PC-3 (cell line): ENCODE results near the gene CTNND2. TPM values are rescaled to one million over a fixed set of nuclear protein-coding genes. Genes with fewer than 3 reads are reported as not detected.

ENCODE experiments used
- ATAC-seq: fragments of 200-7000 bp; cut with Tn5 transposase; 2 replicates; pipeline ENCODE4 v1.9.1; 2020; ENCODE audit warnings: mild to moderate bottlenecking, moderate library complexity
- BruUV-seq: library from RNA; stranded (reverse); fragments of 400-500 nt; replicated peaks from 2 replicates; lab custom pipeline; 2021; lab: Mats Ljungman, UMichigan
- CTCF ChIA-PET: fragments of 300-600 bp; sonication (Branson Sonifier 250); formaldehyde crosslinking; loops from one replicate; lab custom pipeline; 2022; ENCODE audit warnings: antibody characterized with exemption; lab: Charles Lee
- POLR2A ChIA-PET: fragments of 300-600 bp; sonication (Branson Sonifier 250); formaldehyde crosslinking; loops from one replicate; lab custom pipeline; 2022; ENCODE audit warnings: antibody characterized with exemption; ENCODE audit not compliant: unreplicated experiment; lab: Charles Lee
- DNase-seq: peaks from one replicate; pipeline ENCODE4 v3.0.0-alpha.2; 2015
- H2AFZ ChIP-seq: fragments of 300-600 bp; sonication (generic); 2 replicates; pipeline ENCODE4 v1.6.0; 2016; ENCODE audit warnings: antibody characterized with exemption, low read length
- H3F3A ChIP-seq: fragments of 300-600 bp; sonication (generic); one replicate; pipeline ENCODE4 v1.6.0; 2017; ENCODE audit warnings: antibody characterized with exemption, low read length, control low read depth, mild to moderate bottlenecking; ENCODE audit not compliant: unreplicated experiment
- H3K27ac ChIP-seq: fragments of 300-600 bp; sonication (generic); 2 replicates; pipeline ENCODE4 v1.5.1; 2016; ENCODE audit warnings: mild to moderate bottlenecking, low read length
- H3K27me3 ChIP-seq: fragments of 300-600 bp; sonication (generic); 2 replicates; pipeline ENCODE4 v1.6.1; 2016; ENCODE audit warnings: low read length, mixed read lengths
- H3K36me3 ChIP-seq: fragments of 300-600 bp; sonication (generic); 2 replicates; pipeline ENCODE4 v1.6.1; 2016; ENCODE audit warnings: low read depth, mixed run types, low read length, mixed read lengths
- H3K4me1 ChIP-seq: fragments of 300-600 bp; sonication (generic); 2 replicates; pipeline ENCODE4 v1.5.1; 2016; ENCODE audit warnings: low read length; ENCODE audit not compliant: insufficient read depth
- H3K4me2 ChIP-seq: fragments of 300-600 bp; sonication (generic); 2 replicates; pipeline ENCODE4 v1.6.0; 2016; ENCODE audit warnings: low read length
- H3K4me3 ChIP-seq: fragments of 300-600 bp; sonication (generic); 2 replicates; pipeline ENCODE4 v1.5.1; 2016; ENCODE audit warnings: mild to moderate bottlenecking, low read length, mixed read lengths
- H3K79me2 ChIP-seq: fragments of 300-600 bp; sonication (generic); 2 replicates; pipeline ENCODE4 v1.6.1; 2017; ENCODE audit warnings: low read length, mixed read lengths
- H3K9ac ChIP-seq: fragments of 300-600 bp; sonication (generic); 2 replicates; pipeline ENCODE4 v1.6.0; 2016; ENCODE audit warnings: mild to moderate bottlenecking, low read length
- H3K9me2 ChIP-seq: fragments of 300-600 bp; sonication (generic); replicated peaks from 2 replicates; pipeline ENCODE4 v1.6.1; 2016; ENCODE audit warnings: mixed run types, low read length, mixed read lengths
- H3K9me3 ChIP-seq: fragments of 300-600 bp; sonication (generic); 2 replicates; pipeline ENCODE4 v1.6.1; 2016; ENCODE audit warnings: low read length, mixed read lengths
- H4K20me1 ChIP-seq: fragments of 300-600 bp; sonication (generic); 2 replicates; pipeline ENCODE4 v1.6.1; 2016; ENCODE audit warnings: low read length, mixed read lengths
- EZH2 ChIP-seq: fragments of 300-600 bp; sonication (generic); IDR thresholded peaks from one replicate; pipeline ENCODE4 v1.6.1; 2017; ENCODE audit warnings: antibody characterized with exemption, mild to moderate bottlenecking, low read length; ENCODE audit not compliant: unreplicated experiment
- EZH2phosphoT487 ChIP-seq: fragments of 300-600 bp; sonication (generic); IDR thresholded peaks from 2 replicates; pipeline ENCODE4 v1.6.1; 2018; ENCODE audit warnings: mild to moderate bottlenecking, antibody characterized with exemption, low read length, borderline replicate concordance
- intact Hi-C: fragments of 100-400 bp; cut with micrococcal nuclease; formaldehyde crosslinking; loops from 2 replicates; pipeline ENCODE4 v1.9.0; 2023
- total RNA-seq: library from RNA; depleted of rRNA; stranded (reverse); fragments of >200 nt; gene quantifications from 2 replicates; pipeline ENCODE4 v1.2.3, GENCODE V29; 2014
- TF ChIP-seq, protein P1 (sequence below): fragments of 300-600 bp; sonication (generic); conservative IDR thresholded peaks from 2 replicates; pipeline ENCODE4 v1.5.1; 2017; ENCODE audit warnings: antibody characterized with exemption, low read depth, mild to moderate bottlenecking, low read length

The CTNND2 gene
- total RNA-seq, 1 experiment from 2014 or later, result 1.8 TPM

DNA sequence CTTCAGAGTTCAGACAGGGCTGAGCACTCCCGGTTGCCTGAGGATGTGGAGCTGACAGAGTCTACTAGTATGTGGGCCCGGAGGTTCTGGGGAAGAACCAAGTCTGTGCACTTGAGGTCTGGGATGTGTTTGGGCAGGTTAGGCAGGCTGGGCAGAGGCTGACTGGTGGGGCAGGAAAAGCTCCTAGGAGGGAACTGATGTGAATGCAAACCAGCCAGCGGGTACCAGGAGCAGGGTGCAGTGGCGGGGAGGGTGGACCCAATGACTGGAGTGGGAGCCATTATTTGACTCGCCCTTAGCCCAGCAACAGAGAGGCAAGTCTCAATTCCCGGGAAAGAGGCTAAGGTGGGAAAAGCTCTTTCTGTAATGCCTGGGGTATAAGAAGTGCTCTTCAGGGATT lies 723.4 kb downstream of the CTNND2 start:
- CTCF ChIA-PET, result no interaction called here
- intact Hi-C loops, result loop anchor here (5.0 kb wide), 1 partner anchor 729 kb away; no protein-coding TSS in a partner anchor

DNA sequence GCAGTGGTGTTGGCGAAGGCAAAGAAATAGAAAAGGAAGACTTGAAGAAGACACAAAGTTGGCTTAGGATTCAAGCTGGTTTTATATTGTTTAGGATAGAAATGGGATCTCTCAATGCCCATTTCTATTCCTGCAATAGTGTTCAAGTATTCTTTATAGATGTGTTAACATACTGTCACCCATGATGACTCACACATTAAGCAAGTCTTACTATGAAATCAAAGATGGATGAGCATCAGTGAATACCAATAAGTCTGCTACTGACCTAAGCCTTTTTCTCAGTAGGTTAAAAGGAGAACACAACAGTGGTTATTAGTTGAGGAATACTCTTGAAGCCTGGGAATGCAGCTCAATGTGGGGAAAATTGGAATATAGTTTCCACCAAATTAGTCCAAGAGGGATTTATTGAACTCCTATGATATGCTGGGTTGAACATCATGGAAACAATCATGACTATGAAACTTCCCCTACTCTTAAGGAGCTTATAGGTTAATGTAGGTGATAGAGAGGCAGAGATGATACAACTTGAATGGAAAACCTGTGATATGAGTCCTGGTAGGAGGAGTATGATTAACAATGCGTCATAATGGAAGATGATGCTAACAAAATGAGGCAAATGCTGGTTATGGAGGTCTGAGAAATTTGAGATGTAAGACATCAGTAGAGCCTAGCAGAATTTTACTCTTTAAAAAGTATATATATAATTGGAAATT lies 726.1 kb downstream of the CTNND2 start:
- Histone ChIP-seq H3K4me3 (no peak overlapping the region), H3K79me2 (no peaks in the 10 kb centered on the region), H3K4me2 (no peak overlapping the region), H3K4me1 (no peaks in the 10 kb centered on the region), H3K9ac (no peak overlapping the region), H3K36me3 (no peaks in the 10 kb centered on the region), H2AFZ (no peak overlapping the region), H3F3A (no peaks in the 10 kb centered on the region), H4K20me1 (no peaks in the 10 kb centered on the region), H3K9me2 (0 out of 2 replicates have a peak, but pooled peaks cover 5% of the 10 kb centered on the region), H3K27ac (no peak overlapping the region), H3K27me3 (0 out of 2 replicates have a peak, but pooled peaks cover 5% of the 10 kb centered on the region), H3K9me3 (no peaks in the 10 kb centered on the region)
- BruUV-seq, result no TSS peak
- intact Hi-C loops, result no loop called here
- ATAC-seq (no peak), DNase-seq (peak; percentile 25)
- TF ChIP-seq EZH2, result no peak
- TF ChIP-seq EZH2phosphoT487, result no peak
- TF ChIP-seq, protein P1, sequence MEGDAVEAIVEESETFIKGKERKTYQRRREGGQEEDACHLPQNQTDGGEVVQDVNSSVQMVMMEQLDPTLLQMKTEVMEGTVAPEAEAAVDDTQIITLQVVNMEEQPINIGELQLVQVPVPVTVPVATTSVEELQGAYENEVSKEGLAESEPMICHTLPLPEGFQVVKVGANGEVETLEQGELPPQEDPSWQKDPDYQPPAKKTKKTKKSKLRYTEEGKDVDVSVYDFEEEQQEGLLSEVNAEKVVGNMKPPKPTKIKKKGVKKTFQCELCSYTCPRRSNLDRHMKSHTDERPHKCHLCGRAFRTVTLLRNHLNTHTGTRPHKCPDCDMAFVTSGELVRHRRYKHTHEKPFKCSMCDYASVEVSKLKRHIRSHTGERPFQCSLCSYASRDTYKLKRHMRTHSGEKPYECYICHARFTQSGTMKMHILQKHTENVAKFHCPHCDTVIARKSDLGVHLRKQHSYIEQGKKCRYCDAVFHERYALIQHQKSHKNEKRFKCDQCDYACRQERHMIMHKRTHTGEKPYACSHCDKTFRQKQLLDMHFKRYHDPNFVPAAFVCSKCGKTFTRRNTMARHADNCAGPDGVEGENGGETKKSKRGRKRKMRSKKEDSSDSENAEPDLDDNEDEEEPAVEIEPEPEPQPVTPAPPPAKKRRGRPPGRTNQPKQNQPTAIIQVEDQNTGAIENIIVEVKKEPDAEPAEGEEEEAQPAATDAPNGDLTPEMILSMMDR, result no peak
- POLR2A ChIA-PET, result no interaction called here
- CTCF ChIA-PET, result no interaction called here

More for the DNA sequence above, 723.4 kb downstream of the CTNND2 start:
- TF ChIP-seq EZH2phosphoT487 (no peak), EZH2 (no peak)
- TF ChIP-seq, protein P1, result no peak
- H3F3A ChIP-seq, result no peaks in the 10 kb centered on the region
- no peak overlapping the region for H2AFZ ChIP-seq
- H3K4me2 ChIP-seq, result no peak overlapping the region
- H3K9me2 ChIP-seq, result 0 out of 2 replicates have a peak, but pooled peaks cover 5% of the 10 kb centered on the region
- BruUV-seq, result no TSS peak
- no peaks in the 10 kb centered on the region for H4K20me1 ChIP-seq
- H3K9me3 ChIP-seq, result no peaks in the 10 kb centered on the region
- H3K79me2 ChIP-seq, result no peaks in the 10 kb centered on the region
- no peaks in the 10 kb centered on the region for H3K4me1 ChIP-seq
- H3K9ac ChIP-seq, result no peak overlapping the region
- H3K27ac ChIP-seq, result no peak overlapping the region
- ATAC-seq (no peak), DNase-seq (no peak)
- H3K4me3 ChIP-seq, result no peak overlapping the region
- H3K36me3 ChIP-seq, result no peaks in the 10 kb centered on the region
- 0 out of 2 replicates have a peak, but pooled peaks cover 5% of the 10 kb centered on the region for H3K27me3 ChIP-seq
- POLR2A ChIA-PET, result interaction anchor here (0.6 kb wide), 1 partner anchor 1015 kb away, joined by 5 read pairs; no protein-coding TSS in a partner anchor

DNA sequence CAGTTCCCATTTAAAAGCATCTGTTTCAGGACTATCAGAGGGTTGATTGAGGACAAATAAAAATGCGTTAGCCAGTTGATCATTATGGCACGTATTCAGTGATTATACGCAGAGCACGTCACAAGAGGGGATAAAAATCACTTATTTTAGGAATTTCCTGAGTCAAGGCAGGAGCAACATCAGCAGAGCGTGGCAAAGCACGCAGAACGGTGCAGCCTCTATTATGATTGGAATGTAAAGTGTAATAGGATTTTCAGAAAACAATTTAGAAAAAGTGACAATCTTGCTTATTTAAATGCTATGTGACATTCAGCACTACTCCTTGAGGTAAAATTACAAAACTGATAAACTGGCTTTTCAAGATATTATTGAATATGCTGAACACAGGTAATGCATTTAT lies 729.7 kb downstream of the CTNND2 start:
- BruUV-seq, result no TSS peak
- Histone ChIP-seq H3K4me3 (no peak overlapping the region), H4K20me1 (no peaks in the 10 kb centered on the region), H3K9me3 (no peaks in the 10 kb centered on the region), H3K79me2 (no peaks in the 10 kb centered on the region), H3K4me1 (no peaks in the 10 kb centered on the region), H3F3A (no peaks in the 10 kb centered on the region), H3K27ac (no peak overlapping the region), H3K27me3 (peaks cover 28% of the 10 kb centered on the region), H3K9me2 (0 out of 2 replicates have a peak, but pooled peaks cover 5% of the 10 kb centered on the region), H3K4me2 (no peak overlapping the region), H3K9ac (no peak overlapping the region), H2AFZ (no peak overlapping the region), H3K36me3 (no peaks in the 10 kb centered on the region)
- no peak for DNase-seq
- intact Hi-C loops, result no loop called here
- ChIA-PET POLR2A (no interaction called here), CTCF (no interaction called here)
- no peak for ATAC-seq
- TF ChIP-seq EZH2phosphoT487, result no peak
- no peak for TF ChIP-seq EZH2
- TF ChIP-seq, protein P1, result no peak
